Measurements from ENCODE around the gene STAC3.

The STAC3 gene

GRCh38 chr12:57223191-57224165, 27.5 kb downstream of the STAC3 start:
- in situ Hi-C loops (cut with HindIII; ENCODE audit: low sequenced_read_pairs), result no loop called here

GRCh38 chr12:57222286-57223190, 28.4 kb downstream of the STAC3 start:
- in situ Hi-C loops (cut with HindIII; ENCODE audit: low sequenced_read_pairs), result no loop called here

- in situ Hi-C loops (cut with HindIII; ENCODE audit: low sequenced_read_pairs), result no loop called here
Observed at GRCh38 chr12:57221169-57221917, 29.6 kb downstream of the STAC3 start.

GRCh38 chr12:57220770-57221168, 30.2 kb downstream of the STAC3 start:
- in situ Hi-C loops (cut with HindIII; ENCODE audit: low sequenced_read_pairs), result no loop called here

GRCh38 chr12:57219993-57220754, 30.8 kb downstream of the STAC3 start:
- in situ Hi-C loops (cut with HindIII; ENCODE audit: low sequenced_read_pairs), result no loop called here

GRCh38 chr12:57219205-57219992, 31.6 kb downstream of the STAC3 start:
- in situ Hi-C loops (cut with HindIII; ENCODE audit: low sequenced_read_pairs), result no loop called here

- in situ Hi-C loops (cut with HindIII; ENCODE audit: low sequenced_read_pairs), result no loop called here
Observed at GRCh38 chr12:57218030-57218853, 32.7 kb downstream of the STAC3 start.

GRCh38 chr12:57216921-57217879, 33.8 kb downstream of the STAC3 start:
- in situ Hi-C loops (cut with HindIII; ENCODE audit: low sequenced_read_pairs), result no loop called here

GRCh38 chr12:57216014-57216911, 34.7 kb downstream of the STAC3 start, which contains the start of gene NXPH4:
NXPH4 (plus strand) TSS chr12:57216794; CDS start chr12:57216970, 176 bp downstream.
- in situ Hi-C loops (cut with HindIII; ENCODE audit: low sequenced_read_pairs), result no loop called here

GRCh38 chr12:57215668-57216013, 35.3 kb downstream of the STAC3 start:
- in situ Hi-C loops (cut with HindIII; ENCODE audit: low sequenced_read_pairs), result no loop called here

- in situ Hi-C loops (cut with HindIII; ENCODE audit: low sequenced_read_pairs), result no loop called here
Observed at GRCh38 chr12:57215065-57215464, 35.9 kb downstream of the STAC3 start.

- in situ Hi-C loops (cut with HindIII; ENCODE audit: low sequenced_read_pairs), result no loop called here
Observed at GRCh38 chr12:57214398-57214781, 36.6 kb downstream of the STAC3 start.

GRCh38 chr12:57213763-57214397, 37.1 kb downstream of the STAC3 start:
- in situ Hi-C loops (cut with HindIII; ENCODE audit: low sequenced_read_pairs), result no loop called here

GRCh38 chr12:57213058-57213715, 37.8 kb downstream of the STAC3 start:
- in situ Hi-C loops (cut with HindIII; ENCODE audit: low sequenced_read_pairs), result no loop called here

- in situ Hi-C loops (cut with HindIII; ENCODE audit: low sequenced_read_pairs), result no loop called here
Observed at GRCh38 chr12:57212701-57213057, 38.3 kb downstream of the STAC3 start.

All from endothelial cell of hepatic sinusoid (primary cell).